Islet precursor cell (in vitro differentiated cells): ENCODE measurements around the gene FGD2.
"Not testable (repeated sequence)": the region's sequence is repeated elsewhere in the genome, so short reads cannot be mapped to it uniquely, and the experiment has no call there.

ENCODE experiments used
- DNase-seq: peaks from one replicate; pipeline ENCODE4 v3.0.0-alpha.2; 2018

The FGD2 gene

DNA sequence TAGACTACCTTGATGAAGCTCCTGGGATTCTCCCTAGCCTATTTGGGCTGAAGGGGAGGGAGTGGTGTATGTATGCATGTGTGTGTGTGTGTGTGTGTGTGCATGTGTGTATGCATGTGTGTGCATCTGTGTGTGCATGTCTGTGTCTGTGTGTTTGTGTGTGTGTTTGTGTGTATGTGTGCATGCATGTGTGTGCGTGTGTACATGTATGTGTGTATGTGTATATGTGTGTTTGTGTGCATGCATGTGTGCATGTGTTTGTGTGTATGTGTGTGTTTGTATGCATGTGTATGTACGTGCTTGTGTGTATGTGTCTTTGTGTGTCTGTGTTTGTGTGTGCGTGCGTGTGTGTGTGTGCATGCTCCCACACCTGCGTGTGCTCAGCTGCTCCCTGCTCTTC lies 15.4 kb downstream of the FGD2 start:
- no peak for DNase-seq

DNA sequence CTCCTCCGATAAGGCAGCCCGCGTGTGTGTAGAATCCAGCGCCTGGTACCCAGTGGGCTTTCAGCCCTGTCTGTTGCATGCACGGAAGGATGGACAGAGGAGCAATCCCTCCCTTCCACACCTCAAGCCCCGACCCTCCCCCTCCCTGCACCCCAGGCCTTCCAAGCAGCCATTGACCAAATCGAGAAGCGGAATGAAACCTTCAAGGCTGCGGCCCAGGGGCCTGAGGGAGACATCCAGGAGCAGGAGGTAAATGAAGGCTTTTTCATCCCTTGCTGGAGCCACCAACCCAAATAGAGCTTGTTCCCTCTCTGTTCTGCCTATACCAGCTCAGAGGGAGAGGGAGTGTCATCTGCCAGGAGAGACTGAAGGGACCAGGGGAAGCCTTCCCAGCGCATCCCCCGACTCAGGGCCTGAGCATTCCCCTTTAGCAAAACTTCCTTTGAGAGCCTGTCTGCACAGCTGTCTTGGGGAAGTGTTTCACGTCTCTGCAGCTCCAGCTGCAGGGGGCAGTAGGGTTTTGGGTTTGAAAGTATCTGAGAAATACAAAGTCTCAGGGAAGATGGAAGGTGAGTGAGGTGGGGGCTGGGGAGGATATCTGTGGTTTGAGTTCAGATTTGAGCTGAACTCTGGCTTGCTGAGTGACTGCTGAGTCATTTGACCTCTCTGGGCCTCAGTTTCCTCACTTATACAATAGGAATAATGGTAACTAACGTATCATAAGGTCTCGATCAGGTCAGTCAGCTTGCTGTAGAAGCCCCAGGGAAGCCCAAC lies 16.1 kb downstream of the FGD2 start:
- peak; percentile 80 for DNase-seq

DNA sequence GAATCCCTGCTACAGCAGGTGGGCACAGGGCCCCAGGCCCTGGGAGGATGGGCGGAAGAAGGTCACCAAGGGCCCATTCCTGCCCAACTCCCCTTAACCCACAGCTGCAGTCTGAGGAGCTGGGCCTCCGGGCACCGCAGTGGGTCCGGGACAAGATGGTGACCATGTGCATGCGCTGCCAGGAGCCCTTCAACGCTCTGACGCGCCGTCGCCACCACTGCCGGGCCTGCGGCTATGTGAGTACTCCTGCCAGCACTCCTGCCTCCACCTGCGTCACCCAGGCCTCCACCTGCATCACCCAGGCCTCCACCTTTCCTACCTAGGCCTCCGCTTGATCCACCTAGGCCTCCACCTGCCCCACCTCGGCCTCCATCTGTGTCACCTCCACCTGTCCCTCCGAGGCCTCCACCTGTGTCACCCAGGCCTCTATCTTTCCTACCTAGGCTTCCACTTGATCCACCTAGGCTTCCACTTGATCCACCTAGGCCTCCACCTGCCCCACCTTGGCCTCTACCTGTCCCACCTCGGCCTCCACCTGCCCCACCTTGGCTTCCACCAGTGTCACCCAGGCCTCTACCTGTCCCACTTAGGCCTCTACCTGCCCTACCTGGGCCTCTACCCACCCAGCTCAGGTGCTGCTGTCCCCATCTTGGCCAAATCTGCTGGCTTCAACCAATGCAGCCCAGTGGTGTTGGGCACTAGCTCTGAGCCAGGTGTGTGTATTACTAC lies 16.8 kb downstream of the FGD2 start:
- DNase-seq, result no peak

DNA sequence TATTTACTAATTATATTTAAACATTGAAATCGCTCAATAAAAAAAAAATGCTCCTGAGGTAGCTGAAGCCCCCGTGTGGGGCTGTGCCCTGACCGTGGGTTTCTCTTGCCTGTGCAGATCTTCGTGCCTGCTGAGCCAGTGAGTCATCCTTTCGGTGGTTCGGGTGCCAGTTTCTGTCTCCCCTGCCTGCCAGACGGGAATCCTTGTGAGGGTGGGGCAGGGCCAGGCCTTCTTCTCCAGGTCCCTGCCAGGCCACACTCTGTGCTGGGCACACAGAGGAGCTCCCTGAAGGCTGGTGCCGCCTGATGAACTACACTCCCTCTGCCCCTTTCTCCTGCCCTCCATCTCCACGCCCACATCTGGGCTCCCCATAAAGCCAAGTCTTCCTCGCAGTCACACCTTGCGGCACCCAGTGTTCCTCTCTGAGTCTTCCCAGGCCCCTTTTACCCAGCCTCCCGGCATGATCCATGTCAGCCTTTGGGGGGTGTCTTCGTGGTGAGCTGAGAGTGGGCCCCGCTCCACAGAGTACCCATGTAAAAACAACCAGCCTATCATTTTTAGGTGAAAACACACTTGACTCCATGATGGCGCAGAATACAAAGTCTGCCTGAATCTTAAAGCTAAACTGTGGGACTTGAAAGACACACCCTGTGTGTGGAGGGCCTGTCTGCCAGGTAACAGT lies 19.3 kb downstream of the FGD2 start:
- DNase-seq, result no peak

DNA sequence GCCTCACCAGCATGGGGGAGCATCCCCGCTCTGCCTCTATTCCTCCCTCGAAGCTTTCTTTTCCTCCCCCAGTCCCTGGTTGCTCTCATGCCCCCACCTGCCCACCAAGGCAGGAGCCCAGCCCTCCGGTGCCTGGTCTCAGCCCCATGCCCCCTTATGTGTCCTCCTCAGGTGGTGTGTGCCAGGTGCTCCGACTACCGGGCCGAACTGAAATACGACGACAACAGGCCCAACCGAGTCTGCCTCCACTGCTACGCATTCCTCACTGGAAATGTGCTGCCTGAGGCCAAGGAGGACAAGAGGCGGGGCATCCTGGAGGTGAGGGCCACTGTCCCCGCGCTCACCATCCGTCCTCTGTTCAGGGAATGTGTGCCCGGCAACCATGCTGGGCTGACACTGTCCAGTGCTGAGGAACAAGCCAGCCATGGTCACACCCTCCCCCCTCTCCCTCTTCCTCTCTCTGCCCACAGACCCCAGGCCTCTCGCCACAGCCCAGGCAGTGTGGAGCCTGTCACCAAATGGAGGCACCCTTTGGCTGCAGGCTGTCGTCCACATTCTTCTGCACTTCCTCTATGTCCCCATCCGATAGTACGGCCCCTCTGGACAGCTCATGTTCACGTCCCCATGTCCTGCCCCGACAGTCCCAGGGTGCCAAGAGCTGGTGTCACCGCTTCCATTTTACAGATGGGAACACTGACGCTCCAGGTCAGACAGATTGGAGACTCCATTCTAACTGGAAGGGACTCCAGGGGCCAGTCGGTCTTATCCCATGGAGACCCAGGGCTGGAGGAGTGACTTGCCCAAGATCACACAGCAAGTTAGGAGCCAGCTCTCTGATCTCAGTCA lies 20.4 kb downstream of the FGD2 start:
- peak; percentile 58 for DNase-seq

DNA sequence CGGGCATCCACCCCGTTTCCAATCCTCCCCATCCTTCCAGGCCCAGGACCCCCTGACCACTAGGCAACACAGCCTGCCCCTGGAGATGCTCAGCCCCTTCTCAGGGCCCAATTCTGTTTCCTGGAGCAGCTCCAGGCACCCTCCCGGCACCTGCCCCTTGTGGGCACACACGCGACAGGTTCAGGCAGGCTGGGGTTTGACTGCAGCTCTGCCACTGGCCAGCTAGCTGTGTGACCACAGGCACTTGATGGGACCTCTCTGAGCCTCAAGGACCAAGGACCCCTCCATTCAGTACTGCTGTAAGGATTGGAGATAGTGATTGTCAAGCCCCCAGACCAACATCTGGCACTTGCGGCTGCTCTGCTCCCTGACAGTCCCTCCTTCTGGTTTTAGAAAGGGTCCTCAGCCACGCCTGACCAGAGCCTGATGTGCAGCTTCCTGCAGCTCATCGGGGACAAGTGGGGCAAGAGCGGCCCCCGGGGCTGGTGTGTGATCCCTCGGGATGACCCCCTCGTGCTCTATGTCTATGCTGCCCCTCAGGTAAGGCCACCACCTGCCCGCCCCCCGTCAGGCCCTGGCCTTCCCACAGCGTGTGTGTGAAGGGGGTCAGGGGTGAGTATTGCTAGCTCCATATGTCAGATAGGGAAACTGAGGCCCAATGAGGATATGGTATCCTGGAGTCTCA lies 21.7 kb downstream of the FGD2 start:
- DNase-seq, result peak; percentile 43

DNA sequence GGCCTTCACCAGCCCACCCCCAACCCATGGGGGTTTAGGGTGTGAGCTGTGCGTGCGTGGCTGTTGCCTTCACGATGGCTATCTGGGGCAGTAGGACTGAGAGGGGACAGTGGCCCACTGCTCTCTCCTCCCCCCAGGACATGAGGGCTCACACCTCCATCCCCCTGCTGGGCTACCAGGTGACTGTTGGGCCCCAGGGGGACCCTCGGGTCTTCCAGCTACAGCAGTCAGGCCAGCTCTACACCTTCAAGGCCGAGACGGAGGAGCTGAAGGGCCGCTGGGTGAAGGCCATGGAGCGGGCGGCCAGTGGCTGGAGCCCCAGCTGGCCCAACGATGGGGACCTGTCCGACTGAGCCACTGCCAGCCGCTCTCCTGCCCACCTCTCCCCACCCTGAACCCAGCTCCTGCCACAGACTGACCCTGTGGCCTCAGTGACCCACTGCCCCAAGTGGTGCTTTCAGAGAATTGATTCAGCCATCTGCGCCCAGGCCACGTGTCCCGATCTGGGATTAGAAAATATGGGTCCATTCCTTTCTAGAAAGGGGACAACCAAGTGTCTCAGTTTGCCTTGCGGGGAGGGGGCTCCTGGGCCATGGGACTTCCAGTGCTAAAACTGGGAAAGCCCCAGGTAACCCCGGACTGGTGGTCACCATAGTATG lies 22.5 kb downstream of the FGD2 start:
- no peak for DNase-seq

DNA sequence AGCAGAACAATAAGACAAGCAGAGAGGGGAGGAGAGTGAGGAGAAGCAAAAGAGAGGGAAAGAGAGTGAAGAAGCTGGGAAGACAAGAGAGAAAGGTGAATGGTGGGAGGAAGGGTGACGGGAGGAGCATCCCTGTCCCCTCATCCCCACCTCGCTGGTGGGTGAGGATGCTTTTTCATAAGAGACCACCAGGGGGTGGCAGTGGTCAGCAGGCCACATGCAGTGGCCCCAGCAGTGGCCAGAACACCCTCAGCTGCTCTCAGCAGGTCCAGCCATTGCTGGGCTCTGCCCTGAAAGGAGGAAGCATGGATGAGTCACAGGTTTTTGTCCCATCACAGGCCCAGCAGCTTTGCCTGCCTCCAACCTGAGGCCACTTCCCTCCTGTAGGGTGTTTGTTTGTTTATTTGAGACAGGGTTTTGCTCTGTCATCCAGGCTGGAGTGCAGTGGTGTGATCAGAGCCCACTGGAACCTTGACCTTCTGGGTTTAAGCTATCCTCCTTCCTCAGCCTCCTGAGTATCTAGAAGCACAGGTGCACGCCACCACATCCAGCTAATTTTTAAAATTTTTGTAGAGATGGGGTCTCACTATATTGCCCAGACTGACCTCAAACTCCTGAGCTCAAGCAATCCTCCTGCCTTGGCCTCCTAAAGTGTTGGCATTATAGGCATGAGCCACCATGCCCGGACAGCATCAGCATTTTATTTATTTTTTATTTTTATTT lies 24.0 kb downstream of the FGD2 start:
- DNase-seq, result peak; percentile 97

DNA sequence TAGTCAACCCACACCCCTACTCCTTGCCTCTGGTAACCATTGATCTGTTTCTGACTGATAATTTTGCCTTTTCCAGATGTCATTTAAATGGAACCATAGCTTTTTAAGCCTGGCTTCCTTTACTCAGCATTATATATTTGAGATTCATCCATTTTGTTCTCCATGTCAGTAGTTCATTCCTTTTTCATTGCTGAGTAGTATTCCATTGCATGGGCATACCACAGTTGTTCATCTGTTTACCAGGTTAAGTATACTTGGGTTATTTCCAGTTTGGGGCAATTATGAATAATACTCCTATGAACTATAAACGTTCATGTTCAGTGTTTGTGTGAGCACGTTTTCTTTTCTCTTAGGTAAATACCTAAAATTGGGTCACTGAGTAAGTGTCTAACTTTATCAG lies 25.1 kb downstream of the FGD2 start:
- no peak for DNase-seq

DNA sequence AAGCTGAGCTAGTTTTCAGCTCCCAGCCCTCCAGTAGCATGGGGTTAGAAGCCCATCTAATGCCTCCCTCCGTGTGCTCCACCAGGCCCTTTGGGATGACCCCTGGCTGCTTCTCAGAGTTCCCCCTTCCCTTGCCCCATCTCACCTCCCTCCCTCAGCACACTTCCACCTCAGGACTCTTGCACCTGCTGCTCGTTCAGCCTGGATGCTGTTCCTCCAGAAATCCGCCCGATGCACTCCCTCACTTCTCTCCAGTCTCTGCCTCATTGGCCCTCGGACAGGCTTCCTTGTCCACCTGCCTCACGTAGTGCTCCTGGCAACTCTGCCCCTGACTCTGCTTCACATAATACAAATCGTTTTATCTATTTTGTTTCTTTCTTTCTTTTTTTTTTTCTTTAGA lies 26.8 kb downstream of the FGD2 start:
- DNase-seq, result no peak

DNA sequence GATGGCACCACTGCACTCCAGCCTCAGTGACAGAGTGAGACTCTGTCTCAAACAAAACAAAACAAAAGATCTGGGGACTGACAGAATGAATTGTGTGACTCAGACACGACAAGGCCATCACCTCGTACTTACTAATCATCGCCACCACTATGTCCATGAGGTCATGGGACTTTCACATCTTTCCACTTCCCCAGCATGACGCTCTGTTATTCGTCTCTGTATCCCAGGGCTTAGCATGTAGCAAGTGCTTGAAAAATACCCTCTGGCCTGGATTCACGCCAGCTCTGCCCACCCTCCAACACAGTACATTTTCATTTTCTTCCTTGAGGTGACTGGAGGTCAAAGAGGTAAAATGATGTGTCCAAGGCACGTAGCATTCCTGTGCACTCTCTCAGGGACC lies 27.8 kb downstream of the FGD2 start:
- DNase-seq, result no peak

DNA sequence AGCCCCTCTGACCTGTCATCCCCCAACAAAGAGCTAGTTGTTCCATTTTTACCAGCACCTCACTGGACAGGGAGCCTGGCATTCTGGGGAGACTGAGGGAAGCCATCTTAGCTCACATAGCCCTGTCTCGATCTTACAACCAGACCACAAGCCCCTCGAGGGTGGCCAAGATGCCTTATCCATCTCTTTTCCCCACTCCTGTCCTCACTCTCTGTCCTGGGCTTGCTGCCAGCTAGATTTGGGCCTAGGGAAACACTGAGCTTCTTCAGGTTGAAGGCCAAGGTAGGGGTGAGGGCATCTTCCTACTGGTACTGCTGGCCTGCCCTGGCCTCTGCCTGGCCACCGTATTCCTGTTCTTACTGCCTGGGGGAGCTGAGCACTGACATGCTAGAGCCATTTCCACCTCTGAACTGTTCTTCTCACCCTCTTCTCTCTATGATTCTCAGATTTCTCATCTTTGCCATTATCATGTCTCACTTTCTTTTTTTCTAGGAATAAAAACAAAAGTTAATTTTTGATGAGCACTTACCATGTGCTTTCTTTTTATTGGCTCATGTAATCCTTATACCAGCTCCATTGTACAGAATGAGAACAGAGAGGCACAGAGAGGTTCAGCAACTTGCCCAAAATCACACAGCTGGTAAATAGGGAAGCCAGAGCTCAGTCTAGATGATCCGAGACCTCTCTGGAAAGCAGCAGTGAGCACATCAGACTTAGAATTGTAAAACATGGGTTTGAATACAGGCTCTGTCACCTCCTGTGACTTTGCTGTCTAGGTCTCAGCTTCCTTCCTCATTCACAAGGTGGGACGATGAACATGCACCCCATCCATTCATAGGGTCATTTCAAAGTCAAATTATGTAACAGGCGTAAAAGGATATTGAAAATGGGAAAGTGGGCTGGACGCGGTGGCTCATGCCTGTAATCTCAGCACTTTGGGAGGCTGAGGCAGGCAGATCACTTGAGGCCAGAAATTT lies 28.7 kb downstream of the FGD2 start:
- DNase-seq, result no peak

DNA sequence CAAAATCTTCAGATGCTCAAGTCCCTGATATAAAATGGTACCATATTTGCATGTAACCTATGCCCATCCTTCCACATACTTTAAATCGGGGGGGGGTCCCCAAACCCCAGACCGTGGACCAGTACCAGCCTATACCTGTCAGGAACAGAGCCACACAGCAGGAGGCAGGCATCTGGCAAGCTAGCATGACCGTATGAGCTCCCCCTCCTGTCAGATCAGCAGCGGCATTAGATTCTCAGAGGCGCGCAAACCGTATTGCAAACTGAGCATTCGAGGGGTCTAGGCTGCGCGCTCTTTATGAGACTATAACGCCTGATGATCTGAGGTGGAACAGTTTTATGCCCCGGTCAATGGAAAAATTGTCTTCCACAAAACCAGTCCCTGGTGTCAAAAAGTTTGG lies 30.7 kb downstream of the FGD2 start:
- DNase-seq, result no peak

DNA sequence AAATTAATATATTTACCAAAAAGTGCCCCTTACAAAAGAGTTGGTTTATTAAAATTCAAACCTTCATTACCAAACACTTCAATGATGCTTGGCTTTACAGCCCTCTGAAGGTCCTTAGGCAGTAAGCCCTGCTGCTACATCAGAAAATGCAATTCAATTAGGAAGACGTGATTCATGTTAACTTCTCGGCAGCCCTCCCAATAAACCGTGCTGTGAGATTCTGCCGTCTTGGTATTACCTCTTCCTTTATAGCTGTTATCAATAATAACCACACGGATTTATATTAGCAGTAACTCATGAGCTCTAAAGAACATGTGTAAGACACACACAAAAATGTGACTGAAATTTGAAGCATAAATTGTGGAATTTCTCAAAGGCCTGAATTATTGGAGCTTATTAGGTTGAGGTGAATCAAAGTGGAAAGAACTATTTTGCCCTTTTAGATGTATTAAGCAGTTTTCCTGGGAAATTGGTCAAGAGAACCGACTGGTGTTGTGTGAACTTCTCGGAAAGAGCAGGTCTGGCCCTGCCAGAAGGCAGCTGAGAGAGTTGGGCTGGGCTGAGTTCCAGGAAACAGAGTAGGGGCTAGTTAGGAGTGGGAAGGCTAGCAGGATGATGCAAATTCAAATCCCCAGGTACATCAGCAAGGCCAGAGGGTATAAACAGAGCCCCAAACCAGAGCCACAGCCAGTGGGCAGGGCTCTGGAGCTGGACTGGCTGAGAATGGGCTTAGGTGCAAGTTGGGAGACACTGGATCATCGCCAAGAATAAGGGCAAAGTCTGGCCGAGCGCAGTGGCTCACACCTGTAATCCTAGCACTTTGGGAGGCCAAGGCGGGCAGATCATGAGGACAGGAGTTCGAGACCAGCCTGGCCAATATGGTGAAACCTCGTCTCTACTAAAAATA lies 33.1 kb downstream of the FGD2 start:
- no peak for DNase-seq

DNA sequence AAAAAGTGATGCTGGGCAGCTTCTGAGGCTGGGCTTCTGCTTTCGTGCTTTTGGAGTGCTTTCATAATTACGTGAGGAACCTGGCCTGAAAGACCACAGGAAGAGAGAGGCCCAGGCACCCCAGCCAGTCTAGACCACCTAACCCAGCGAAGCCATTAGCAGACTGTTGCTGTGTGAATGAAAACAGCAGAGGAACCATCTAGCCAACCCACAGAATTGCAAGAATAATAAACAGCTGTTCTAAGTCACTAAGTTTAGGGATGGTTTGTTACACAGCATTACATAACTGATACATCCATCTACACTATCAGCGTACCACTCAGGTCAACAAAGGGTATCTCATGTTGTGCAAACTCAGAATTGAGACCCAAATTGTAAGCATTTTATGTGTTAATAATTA lies 34.5 kb downstream of the FGD2 start:
- DNase-seq, result no peak

DNA sequence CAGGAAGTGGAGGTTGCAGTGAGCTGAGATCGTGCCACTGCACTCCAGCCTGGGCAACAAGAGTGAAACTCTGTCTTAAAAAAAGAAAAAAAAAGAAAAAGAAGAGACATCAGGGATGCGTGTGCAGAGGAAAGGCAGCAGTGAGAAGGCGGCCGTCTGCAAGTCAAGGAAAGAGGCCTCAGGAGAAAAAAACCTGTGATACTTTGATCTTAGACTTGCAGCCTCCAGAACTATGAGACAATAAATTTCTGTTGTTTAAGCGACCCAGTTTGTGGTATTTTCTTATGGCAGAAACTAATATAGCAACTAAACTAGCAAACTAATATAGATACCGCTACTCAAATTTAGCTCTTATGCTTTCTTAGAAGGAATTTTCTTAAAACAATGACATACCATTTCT lies 36.1 kb downstream of the FGD2 start:
- DNase-seq, result no peak

DNA sequence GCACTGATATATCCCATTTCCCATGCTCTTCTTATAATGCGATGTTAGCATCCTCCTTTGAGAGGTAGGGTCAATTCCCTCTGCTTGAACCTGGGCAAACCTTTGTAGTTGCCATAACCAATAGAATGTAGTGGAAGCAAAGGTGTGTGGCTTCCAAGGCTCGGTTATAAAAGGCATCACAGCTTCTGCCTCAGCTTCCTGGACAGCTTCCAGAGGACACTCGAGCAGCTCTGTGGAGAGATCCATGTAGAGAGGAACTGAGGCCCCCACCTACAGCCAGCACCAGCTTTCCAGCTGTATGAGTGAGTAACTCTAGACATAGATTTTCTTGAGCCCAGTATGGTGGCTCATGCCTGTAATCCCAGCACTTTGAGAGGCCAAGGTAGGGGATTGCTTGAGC lies 36.7 kb downstream of the FGD2 start:
- no peak for DNase-seq

DNA sequence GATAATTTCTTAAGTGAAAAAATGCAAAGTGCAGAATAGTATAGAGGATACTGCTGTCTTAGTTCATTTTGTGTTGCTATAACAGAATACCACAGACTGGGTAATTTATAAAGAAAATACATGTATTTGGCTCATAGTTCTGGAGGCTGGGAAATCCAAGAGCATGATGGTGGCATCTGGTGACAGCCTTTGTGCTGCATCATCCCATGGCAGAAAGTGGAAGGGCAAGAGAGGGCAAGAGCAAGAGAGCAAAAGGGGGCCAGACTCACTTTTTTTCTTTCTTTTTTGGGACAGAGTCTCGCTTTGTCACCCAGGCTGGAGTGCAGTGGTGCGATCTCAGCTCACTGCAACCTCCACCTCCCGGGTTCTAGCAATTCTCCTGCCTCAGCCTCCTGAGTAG lies 37.6 kb downstream of the FGD2 start:
- DNase-seq, result not testable (repeated sequence)

DNA sequence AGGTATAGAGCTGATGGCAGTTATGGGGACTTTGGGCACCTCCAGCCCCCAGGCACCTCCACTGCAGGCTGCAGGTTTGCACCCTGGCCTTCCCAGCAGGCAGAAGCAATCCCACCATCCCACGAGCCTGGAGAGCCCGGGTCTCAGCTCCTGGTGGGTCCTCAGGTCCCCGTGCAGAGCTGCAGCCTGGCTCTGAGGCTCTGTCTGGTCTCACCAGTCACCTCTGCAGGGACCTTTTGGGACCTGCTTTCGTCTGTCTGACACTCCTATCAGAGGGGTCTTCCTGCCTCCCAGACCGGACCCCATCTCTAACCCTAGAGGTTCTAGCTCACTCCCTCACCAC lies 41.9 kb downstream of the FGD2 start:
- no peak for DNase-seq
